HG03342 (cell line): ENCODE results near the gene C17orf67.

Experiments used
- ATAC-seq: cut with Tn5 transposase; IDR thresholded peaks from one replicate; pipeline ENCODE4 v1.9.1; 2021; ENCODE audit warnings: mild to moderate bottlenecking, moderate library complexity; ENCODE audit not compliant: unreplicated experiment

The C17orf67 gene

GRCh38 chr17:56834380-56835263 lies 902 bp upstream of the C17orf67 start:
- peak; percentile 26 for ATAC-seq

DNA sequence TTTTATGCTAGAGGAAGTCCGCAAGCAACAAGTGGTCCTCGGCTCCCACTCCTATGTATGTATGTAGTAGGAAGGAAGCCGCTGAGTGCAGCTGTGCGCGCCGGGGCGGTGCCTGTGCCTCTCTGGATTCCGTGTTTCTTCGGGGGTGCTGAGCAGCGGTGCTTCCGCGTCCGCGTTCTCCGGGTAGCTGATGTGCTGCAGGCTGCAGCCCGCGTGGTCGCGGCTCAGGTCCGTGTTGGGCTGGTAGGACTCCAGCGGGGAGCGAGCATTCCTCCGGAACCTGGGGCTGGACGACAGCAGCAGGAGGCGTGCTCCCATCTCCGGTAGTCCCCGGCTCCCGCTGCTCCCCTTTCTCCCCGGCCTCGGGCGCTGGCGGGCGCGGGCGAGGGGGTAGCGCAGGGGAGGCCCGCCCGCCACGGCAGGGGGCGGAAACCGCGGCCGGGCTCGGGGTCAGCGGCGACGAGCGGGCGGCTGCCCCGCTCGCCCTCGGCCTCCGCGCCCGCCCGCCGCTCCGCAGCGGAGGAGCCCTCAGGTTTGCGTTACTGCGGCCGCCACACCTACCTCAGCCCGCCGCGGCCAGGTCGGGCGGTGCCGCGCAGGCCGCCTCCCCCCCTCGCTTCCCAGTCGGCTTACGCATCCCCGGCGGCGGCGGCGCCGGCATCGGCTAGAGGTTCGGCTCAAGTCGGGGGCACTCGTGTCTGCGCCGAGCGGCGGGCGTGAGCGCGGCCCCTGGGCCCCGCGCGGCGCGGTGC lies 487 bp downstream of the C17orf67 start:
- peak; percentile 50 for ATAC-seq

DNA sequence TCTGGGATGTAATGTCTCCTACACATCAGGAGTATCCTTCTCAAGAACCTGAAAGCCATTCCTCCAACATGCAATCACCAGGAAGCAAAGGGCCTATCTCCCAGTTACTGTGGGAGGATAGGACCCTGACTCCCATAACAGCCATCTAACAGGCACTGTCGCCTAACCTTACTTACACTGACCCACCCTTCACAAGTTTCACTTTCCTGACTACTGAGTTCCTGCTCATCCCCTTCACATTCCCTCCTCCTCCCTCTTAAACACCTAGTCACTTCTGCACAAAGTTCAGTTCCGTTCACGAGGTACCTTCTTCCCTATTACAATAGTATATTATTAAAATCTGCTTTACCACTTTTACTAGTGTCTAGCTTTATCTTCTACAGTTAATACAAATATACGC lies 1.3 kb downstream of the C17orf67 start:
- ATAC-seq: no peak

DNA sequence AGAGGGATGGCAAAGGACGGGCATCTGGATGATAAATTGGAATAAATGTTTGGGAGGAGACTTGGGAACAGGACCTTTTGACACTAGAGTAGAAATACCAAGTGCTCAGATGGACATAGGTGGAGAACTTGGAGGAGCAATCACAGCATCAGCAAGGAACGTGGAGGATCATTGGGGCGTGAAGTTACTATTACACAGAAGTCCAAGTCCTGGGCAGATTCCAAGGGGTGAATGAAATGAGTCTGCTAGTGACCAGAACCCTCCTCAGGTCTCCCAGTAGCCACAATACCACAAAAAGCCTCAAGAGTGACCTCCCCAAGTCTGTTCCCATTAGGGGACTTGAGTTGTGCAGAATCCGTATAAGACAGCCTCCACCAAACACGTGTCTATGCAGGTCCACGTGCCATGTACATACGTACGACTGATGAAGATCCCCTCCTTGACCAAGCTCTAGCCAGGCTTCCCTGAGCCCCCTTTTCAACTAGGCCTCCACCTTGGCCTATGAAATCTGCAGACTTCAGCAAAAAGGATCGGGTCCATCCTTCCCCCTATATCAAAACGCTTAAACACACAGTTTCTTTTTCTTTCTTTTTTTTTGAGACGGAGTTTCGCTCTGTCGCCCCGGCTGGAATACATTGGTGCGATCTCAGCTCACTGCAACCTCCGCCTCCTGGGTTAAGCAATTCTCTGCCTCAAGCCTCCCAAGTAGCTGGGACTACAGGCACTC lies 2.2 kb downstream of the C17orf67 start:
- no peak for ATAC-seq

DNA sequence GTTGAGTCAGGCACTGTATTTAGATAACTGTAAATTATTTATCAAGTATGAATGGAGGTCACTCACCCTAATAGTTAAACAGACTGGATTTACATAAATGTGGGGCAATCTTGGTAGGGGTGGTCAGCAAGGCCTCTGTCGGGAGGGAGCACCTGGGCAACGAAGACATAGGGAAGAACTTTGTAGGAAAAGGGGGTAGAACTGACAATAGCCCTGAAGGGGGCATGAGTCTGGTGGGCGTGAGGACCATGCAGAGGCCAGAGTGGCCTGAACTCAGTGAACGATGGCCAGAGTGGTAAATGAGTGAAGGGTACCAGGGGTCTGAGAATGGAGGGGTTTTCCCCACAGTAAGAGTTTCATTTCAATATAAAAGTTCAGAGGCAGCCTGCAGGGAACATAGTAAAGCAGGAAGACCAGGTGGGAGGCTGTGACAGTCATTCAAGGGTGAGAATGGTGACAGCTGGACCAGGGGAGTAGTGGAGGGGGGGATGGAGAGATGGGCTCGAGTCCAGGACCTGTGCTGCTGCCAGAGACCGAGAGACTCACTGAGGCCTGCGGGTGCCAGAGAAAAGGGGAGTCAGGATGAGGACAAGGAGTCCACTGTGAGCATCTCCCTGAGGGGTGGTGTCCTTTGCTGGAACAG lies 2.9 kb downstream of the C17orf67 start:
- ATAC-seq: no peak

DNA sequence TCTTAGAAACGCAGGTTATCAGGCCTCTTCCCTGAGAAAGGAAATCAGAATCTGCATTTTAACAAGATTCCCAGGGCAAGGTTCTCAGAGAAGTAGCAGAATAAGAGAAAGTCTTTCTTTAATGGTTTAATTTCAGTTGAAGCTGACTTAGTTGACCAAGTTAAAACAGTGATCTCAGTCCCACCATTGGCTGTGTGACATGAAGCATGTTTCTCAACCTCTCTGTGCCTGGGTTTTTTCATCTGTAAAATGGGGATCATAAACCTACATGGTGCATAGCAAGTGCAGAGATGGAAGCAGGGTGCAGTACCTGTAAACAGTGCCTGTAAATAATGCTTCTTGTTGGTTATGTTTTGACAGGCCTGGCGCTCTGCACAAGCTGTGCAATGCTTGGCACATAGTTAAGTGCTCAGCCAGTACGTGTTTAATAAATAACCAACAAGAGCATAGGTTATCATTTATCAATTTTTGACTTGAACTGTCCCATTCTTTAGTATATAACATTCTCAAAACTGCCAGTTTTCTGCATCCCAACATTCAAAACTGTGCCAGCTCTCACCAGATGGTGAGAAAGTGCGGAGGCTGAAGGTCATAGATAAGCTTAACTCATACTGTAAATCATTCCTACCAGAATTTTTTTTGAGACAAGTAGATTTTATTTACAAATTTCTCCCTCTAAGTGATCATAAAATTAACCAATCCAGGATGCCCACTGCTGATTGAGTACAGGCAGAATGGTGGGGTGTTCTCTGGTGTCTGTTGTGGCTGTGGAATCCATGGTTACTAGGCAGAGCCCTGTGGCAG lies 6.9 kb downstream of the C17orf67 start:
- ATAC-seq: no peak

DNA sequence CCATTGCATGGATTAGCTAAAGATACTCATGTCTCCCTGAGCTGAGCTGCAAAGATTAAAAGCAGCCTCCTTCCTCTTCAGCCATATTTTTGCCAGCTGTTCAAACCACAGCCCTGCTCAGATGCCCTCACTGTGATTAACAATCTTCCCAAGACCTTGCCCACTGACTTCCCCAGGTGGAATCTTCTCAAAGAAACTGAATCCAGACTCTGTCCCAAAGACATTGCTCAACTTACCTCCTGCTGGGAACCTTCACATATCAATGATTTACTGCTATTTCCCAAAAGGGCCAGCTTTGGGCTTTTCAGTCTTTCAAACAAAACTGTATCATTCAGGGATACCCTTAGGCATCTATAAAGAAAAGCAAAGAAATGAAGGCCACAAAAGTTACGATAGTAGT lies 9.2 kb downstream of the C17orf67 start:
- ATAC-seq: no peak

DNA sequence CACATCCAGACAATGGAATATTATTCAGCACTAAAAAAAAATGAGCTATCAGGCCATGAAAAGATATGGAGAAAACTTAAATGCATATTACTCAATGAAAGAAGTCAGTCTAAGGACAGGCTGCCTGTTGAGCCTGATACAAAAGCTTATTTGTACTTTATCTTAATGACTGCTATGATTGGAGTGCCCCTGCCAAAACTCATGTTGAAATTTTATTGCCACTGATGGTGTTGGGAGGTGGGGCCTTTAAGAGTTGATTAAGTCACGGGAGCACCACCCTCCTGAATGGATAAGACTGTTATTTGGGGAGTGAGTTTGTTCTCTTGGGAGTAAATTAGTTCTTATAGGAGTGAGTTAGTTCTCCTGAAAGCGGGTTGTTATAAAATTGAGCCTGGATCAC lies 9.9 kb downstream of the C17orf67 start:
- ATAC-seq: no peak

DNA sequence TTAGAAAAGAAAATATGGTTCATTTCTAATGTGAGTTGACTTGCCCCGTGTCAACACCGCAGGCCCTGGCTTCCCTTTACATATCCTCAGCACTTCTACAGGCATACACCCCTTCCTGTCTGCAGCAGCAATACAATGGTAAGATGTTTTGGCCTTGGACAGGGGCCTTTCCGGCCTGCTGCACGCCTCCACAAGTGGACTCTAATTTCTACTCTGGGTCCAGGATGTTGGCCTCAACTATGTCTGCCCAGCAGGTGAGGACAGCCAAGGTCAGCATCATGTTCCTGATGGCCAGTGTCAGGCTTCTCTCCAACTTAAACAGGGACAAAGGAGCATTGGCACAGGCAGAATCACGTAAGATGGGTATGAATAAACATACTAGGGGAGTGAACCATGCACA lies 11.0 kb downstream of the C17orf67 start:
- no peak for ATAC-seq

DNA sequence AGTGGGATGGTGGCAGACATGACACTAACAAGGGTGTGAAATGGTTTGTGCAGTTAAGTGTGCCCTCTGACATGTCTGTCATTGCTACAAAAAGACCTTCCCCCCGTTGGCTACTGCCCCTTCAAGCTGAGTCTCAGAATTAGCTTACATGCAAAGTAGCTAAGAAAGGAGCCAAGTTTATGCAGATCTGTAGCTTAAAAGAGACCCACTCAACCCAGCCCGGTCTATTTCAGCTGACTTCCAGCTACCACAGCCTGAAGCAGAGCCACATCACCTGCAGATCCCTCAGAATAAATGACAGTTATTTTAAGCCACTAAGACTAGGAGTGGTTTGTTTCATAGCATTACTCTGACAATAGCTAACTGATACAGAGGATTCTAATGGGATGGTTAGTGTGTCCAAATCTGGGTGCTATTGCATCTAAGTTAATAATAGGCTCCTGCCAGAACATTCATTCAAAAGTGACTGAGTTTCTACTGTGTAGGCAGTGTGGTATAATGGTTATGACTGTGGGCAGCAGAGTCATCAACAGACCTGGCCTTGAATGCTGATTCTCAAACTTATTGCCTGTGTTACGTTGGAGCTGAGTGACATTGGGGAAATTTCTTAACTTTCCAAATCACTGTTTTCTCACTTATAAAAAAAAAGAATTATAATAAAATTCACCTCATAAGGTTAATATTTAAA lies 11.7 kb downstream of the C17orf67 start:
- no peak for ATAC-seq

- no peak for ATAC-seq
Measured at GRCh38 chr17:56820207-56820606, 13.5 kb downstream of the C17orf67 start.

- peak; percentile 84 for ATAC-seq
Measured at GRCh38 chr17:56819431-56820145, 14.1 kb downstream of the C17orf67 start.

DNA sequence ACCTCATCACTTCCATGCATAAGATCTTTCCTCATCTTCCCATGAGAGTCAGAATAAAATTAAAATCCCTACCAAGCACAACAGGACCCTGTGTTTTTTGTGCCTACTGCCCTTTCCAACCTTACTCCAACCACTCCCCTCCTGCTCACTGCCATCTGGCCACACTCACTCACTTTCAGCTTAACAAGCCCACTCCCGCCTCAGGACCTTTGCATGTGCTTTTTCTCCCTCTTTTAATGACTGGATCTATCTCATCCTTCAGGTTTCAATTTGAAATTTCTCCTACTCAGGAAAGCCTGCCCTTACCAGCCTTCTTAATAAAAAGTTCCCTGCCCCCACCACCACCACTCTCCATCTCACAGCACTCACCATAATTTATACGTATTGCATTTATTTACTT lies 14.7 kb downstream of the C17orf67 start:
- ATAC-seq: no peak

DNA sequence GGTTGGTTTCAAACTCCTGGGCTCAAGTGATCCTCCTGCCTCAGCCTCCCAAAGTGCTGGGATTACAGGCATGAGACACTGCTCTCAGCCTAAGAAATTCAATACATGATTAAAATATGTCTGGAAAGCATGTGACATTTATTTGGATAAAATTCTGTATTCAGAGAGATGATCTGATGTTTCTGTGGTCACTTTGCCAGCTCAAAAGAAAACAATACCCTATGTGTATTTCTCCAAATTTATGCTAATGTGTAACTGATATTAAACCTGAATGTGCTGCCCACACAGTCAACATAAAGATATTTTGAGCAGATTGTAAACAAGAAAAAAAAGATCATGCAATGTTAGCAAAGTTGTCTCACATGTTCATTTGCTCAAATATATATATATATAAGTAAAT lies 16.7 kb downstream of the C17orf67 start:
- no peak for ATAC-seq

DNA sequence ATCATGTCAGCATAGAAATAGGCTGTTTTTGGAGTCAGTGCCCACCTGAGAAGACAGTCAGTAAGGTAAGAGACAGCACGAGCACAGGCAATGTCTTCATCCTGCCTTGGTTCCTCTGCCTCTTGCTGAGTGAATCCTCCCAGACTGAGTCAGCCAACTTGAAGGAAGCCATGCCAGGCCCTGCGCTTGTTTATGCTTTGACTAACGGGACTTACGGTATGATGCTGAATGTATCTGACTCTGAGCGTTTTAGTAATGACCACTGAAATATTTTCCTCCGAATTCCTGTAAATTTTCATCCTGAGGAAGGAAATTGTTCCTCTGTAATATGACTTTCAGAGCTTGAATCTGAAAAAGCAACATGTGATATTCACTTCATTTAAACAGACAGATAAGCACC lies 18.0 kb downstream of the C17orf67 start:
- no peak for ATAC-seq

DNA sequence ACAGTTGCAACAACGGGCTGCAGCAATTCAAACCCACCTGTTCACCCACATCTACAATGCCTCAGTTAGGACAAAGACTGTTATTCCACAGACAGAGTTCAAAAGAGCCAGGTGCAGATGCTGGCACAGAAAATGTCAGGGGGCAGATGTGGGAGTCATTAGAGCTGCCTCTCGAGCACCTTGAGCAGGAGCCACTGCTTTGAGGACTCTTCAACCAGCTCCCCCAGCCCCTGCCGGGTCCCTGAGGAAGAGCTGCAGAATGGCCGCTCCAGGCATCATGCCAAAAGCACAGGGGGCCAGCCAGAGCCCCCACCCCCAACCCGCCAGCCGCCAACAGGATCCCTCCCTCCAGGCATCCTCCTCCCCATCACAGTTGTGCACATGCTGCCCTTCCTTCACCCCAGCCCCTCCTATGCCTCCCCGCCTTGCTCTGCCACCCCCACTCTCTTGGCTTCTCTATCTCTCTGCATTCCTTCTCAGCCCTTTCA lies 20.8 kb downstream of the C17orf67 start:
- no peak for ATAC-seq

DNA sequence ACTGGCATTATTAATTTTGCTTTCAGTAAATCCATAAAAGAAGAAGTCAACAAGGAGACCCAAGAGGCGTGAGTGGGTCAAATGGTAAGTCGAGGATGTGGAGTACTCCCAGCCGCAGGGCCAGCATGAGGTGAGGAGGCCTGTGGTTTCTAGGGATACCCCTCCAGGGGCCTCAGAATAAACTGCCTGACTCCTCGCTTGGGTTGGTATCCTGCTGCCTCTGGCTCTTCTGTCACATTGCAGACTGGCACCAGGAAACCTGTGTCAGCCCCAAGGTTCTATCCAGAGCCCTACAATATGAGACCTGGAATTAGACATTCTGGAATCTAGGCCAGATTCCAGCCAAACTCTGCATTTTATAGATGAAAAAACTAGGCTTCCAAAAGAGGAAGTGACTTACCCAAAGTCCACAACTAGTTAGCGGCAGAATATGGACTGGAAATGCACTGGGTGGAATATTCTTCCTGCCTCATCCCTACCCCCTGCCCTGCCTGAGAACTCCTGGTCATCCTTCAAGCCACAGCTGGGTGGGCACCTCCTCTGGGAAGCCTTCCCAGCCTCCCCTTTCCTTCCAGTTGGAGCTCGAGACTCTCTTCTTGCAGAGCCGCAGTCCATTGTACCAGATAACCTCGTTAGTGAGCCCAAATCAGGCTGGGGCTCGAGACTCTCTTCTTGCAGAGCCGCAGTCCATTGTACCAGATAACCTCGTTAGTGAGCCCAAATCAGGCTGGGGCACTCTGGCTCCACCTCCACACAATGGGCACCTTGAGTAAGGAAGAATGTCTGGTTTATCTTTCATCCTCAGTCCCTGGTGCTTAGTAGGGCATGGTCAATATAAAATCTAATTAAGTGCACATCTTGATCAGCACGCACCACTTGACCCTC lies 22.6 kb downstream of the C17orf67 start:
- no peak for ATAC-seq

GRCh38 chr17:56810343-56810742 lies 23.4 kb downstream of the C17orf67 start:
- no peak for ATAC-seq
